Colonic mucosa (tissue), 4 donors: ENCODE measurements around the gene DLG2. TPM values are rescaled to one million over a fixed set of nuclear protein-coding genes. Genes with fewer than 3 reads are reported as not detected.

Experiments used
- DNase-seq: peaks from one replicate; pipeline ENCODE4 v3.0.0-alpha.2; 2020
- H3K27ac ChIP-seq: fragments of 200-600 bp; one replicate; pipeline ENCODE4 v1.8.0; 2021
- H3K27me3 ChIP-seq: fragments of 200-600 bp; one replicate; pipeline ENCODE4 v1.8.0; 2021
- H3K36me3 ChIP-seq: fragments of 200-600 bp; one replicate; pipeline ENCODE4 v1.8.0; 2021
- H3K4me1 ChIP-seq: fragments of 200-600 bp; one replicate; pipeline ENCODE4 v1.8.0; 2021; ENCODE audit warnings: mild to moderate bottlenecking
- H3K4me3 ChIP-seq: fragments of 200-600 bp; one replicate; pipeline ENCODE4 v1.8.0; 2021
- H3K9ac ChIP-seq, 2 donors: one replicate each; pipeline ENCODE4 v1.7.0; 2013; ENCODE audit warnings: control low read depth in 2 of 2, low read depth in 2 of 2, low read length in 2 of 2
- H3K9me3 ChIP-seq: fragments of 200-600 bp; one replicate; pipeline ENCODE4 v1.8.0; 2021
- intact Hi-C: fragments of 100-400 bp; cut with DNase I; formaldehyde crosslinking; loops from one replicate; pipeline ENCODE4 v1.14.1; 2022
- total RNA-seq, 2 donors: library from RNA; stranded (reverse); fragmentation: NEBNext Ultra II Directional in 1 of 2; extraction: Animal tissue kit (Norgen Biotek cat#: 25700) in 1 of 2; gene quantifications; one replicate each; pipeline ENCODE4 v1.2.1, GENCODE V29; 2021
- TF ChIP-seq, protein P1 (sequence below): fragments of 200-600 bp; IDR thresholded peaks from one replicate; pipeline ENCODE4 v1.8.0; 2022; ENCODE audit warnings: antibody characterized with exemption, mild to moderate bottlenecking
- donor health status: healthy.
- donor health status: DM: no; HTN: no; CAD: no.
- donor health status: DM: no; HTN: no; CAD: no.

DLG2 gene
- total RNA-seq, 2 donors from 2014 or later = 1.4 to 3.3 TPM

DNA sequence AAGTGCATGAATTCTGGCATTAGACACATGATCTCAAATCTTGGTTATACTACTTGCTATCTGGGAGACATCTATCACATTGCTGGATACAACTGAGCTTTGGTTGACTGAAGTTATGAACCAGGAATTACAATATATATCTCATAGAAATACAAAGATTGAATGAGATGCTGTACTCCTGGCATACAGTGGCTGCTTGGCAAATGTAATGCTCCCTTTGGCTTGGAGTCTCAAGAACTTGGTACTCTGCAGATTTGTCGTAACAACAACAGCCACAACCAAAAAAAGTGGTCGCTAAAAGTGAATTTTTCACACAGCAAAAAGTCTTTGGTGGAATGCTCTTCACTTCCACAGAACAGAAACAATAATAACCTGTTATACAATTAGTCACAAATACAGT, 1082.6 kb downstream of the DLG2 start:
- H3K4me3 ChIP-seq = no peak overlapping the region
- H3K27me3 ChIP-seq = no peaks in the 10 kb centered on the region
- H3K9ac ChIP-seq = no peak overlapping the region
- H3K27ac ChIP-seq = no peak overlapping the region
- H3K4me1 ChIP-seq = no peaks in the 10 kb centered on the region
- no peaks in the 10 kb centered on the region for H3K36me3 ChIP-seq
- intact Hi-C loops = no loop called here
- TF ChIP-seq, protein P1, sequence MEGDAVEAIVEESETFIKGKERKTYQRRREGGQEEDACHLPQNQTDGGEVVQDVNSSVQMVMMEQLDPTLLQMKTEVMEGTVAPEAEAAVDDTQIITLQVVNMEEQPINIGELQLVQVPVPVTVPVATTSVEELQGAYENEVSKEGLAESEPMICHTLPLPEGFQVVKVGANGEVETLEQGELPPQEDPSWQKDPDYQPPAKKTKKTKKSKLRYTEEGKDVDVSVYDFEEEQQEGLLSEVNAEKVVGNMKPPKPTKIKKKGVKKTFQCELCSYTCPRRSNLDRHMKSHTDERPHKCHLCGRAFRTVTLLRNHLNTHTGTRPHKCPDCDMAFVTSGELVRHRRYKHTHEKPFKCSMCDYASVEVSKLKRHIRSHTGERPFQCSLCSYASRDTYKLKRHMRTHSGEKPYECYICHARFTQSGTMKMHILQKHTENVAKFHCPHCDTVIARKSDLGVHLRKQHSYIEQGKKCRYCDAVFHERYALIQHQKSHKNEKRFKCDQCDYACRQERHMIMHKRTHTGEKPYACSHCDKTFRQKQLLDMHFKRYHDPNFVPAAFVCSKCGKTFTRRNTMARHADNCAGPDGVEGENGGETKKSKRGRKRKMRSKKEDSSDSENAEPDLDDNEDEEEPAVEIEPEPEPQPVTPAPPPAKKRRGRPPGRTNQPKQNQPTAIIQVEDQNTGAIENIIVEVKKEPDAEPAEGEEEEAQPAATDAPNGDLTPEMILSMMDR = no peak
- H3K9me3 ChIP-seq = no peaks in the 10 kb centered on the region
- no peak for DNase-seq

DNA sequence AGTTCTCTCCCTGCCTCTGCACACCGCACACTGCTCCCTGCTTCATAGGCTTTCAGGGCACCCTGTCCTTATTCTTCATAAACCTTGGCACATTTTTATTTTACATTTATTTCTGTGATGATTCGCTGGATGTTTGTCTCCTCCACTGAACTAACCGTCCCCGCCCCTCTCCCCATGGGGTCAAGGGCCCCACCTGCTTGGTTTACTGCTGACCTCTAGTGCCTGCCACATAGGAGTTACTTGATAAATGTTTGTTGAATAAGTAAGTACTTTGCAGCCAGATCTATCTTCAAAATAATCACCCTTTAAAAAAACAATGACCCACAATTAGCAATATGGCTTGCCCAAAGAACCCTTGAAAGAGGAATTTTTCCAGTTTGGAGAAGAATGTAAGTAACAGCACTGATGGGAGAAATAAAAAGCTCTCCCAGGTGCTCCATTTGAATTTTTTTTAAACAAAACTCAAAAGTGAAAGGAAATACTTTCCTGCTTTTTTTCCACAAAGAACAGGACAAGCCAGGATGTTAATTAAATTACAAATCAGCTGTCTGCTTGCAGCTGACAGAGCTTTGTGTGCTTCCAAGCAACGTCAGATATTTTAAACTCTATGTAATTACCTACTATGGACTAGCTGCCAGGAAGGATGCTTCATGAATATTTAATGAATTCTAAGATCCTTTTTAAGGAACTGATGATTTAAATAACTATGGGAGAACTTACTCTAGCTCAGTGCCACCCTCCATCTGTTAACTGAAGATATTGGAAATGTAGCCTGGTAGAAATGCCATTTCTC, 1083.6 kb downstream of the DLG2 start:
- Histone ChIP-seq H3K9ac (no peak overlapping the region), H3K4me3 (no peak overlapping the region), H3K36me3 (no peaks in the 10 kb centered on the region), H3K27ac (no peak overlapping the region), H3K4me1 (no peaks in the 10 kb centered on the region), H3K9me3 (no peaks in the 10 kb centered on the region), H3K27me3 (no peaks in the 10 kb centered on the region)
- DNase-seq = no peak
- intact Hi-C loops = no loop called here
- TF ChIP-seq, protein P1 = no peak

DNA sequence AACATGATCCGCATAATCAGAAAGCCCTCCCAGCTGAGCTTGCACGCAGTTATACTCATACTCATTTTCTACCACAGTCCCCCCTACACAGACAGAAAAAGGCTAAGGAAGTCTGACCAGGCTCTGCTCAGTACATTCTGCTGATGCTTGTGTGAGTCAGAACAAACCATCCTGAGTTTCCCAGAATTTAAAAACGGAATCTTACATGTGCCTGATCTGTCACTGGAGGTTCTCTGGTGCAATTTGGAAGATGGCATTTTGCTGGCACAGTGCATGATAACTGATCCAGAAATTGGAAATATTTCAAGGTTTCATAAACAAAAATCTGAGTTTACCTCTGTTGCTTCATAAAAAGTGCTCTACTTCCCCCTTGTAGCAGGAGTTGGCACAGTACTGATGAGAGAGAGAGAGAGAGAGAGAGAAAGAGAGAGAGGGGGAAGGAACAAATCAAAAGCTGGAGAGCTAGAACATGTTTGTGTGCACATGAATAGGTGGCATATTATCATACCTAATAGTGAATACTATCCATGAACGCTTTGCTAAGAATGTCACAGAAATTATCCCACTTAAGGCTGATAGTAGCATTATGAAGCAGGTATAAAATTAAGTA, 1085.3 kb downstream of the DLG2 start:
- Histone ChIP-seq H3K27ac (no peak overlapping the region), H3K9ac (no peak overlapping the region), H3K4me1 (no peaks in the 10 kb centered on the region), H3K36me3 (no peaks in the 10 kb centered on the region), H3K9me3 (no peaks in the 10 kb centered on the region), H3K27me3 (no peaks in the 10 kb centered on the region), H3K4me3 (no peak overlapping the region)
- TF ChIP-seq, protein P1 = no peak
- intact Hi-C loops = no loop called here
- DNase-seq = no peak

DNA sequence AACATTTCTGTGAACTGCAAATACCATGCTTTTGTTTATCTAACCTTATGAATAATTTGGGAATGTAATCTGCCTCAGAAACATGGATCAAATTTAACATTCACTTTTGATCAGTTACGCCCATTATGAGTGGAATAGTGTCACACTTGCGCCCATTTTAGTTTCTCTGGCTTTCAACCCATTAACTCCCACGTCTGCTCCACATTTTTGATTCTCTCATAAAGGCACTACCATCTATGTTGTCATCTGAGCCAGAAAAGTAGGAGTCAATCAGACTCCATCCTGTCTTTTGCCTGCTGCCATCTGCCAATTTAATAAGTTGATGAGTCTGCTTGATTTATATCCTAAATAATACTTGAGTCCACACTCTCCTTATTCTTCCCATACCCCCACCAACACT, 1090.7 kb downstream of the DLG2 start:
- H3K4me1 ChIP-seq = no peaks in the 10 kb centered on the region
- intact Hi-C loops = no loop called here
- H3K9ac ChIP-seq = no peak overlapping the region
- TF ChIP-seq, protein P1 = no peak
- no peak for DNase-seq
- no peaks in the 10 kb centered on the region for H3K36me3 ChIP-seq
- H3K4me3 ChIP-seq = no peak overlapping the region
- no peaks in the 10 kb centered on the region for H3K9me3 ChIP-seq
- no peaks in the 10 kb centered on the region for H3K27me3 ChIP-seq
- no peak overlapping the region for H3K27ac ChIP-seq

DNA sequence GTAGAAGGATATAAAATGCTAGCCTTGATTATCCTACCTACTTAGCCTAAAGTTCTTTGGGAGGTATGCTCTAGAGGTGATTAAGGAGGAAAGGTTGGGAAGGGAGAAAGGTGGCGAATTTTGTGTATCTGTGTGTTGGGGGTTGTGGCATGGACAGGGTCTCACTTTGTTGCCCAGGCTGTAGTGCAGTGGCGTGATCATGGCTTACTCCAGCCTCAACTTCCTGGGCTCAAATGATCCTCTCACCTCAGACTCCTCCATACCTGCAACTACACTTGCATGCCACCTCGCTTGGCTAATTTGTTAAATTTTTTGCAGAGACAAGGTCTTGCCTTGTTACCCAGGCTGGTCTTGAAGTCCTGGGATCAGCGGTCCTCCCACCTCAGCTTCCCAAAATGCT, 1094.8 kb downstream of the DLG2 start:
- Histone ChIP-seq H3K27me3 (no peaks in the 10 kb centered on the region), H3K9me3 (no peaks in the 10 kb centered on the region), H3K9ac (no peak overlapping the region), H3K4me3 (no peak overlapping the region), H3K4me1 (no peaks in the 10 kb centered on the region), H3K36me3 (no peaks in the 10 kb centered on the region), H3K27ac (no peak overlapping the region)
- intact Hi-C loops = no loop called here
- TF ChIP-seq, protein P1 = no peak
- no peak for DNase-seq
